ENCODE measurements around the gene AZIN2. TPM values are rescaled to one million over a fixed set of nuclear protein-coding genes. Genes with fewer than 3 reads are reported as not detected.
"Not testable (repeated sequence)": the region's sequence is repeated elsewhere in the genome, so short reads cannot be mapped to it uniquely, and the experiment has no call there.

AZIN2 gene
- total and polyA plus RNA-seq, 2 donors = 3.1 to 9.6 TPM

DNA sequence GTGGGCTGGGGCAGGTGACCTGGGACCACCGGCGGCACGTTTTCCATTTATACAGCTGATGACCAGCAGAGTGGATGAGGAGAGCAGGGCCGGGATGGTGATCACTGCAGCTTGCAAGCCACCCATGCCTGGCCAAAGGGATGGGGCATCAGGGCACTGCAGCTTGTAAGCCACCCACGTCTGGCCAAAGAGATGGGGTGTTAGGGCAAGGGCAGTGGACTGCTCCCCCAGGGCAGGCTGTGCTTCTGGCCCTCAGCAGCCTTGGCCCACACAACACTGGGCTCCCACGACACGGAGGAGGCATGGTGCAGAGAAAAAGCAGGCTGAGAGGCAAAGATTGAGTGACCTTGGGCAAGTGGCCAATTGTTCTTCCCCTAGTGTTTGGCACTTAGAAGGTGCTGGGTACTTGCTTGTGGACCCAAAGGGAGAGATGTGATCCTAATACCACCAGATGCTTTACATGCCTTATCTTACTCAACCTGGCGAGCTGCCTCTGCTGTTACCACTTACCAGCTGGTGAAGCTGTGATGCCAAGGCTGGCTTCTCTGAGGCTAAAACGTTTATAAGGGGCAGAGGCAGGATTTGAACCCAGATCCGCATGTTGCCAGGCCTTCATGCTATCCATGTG is 52.6 kb downstream of the AZIN2 start:
- H3K4me1 ChIP-seq (ENCODE audit: insufficient read depth) = no peaks in the 10 kb centered on the region
- no peak for DNase-seq (ENCODE audit: extremely low spot score)
- 78% methylated on average over 10 of the region's 10 CpGs for WGBS
- no peak overlapping the region for H3K27ac ChIP-seq (ENCODE audit: low read depth)
- no peak overlapping the region for H3K4me3 ChIP-seq (ENCODE audit: low read depth, low read length)
- no peaks in the 10 kb centered on the region for H3K36me3 ChIP-seq (ENCODE audit: insufficient read depth)

DNA sequence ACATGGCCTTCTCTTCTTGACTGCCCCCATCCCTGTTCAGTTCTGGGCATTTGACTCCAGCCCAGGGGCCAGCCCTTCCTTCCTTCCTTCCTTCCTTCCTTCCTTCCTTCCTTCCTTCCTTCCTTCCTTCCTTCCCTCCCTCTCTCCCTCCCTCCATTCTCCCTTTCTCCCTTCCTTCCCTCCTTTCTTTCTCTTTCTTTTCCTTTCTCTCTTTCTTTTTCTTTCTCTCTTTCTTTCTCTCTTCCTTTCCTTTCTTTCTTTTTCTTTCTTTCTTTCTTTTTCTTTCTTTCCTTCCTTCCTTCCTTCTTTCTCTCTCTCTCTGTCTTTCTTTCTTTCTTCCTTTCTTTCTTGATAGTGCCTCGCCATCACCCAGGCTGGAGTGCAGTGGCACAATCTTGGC is 55.1 kb downstream of the AZIN2 start:
- not testable (repeated sequence) for H3K27ac ChIP-seq (ENCODE audit: low read depth); DNase-seq (ENCODE audit: extremely low spot score); H3K4me3 ChIP-seq (ENCODE audit: low read depth, low read length); H3K4me1 ChIP-seq (ENCODE audit: insufficient read depth); H3K36me3 ChIP-seq (ENCODE audit: insufficient read depth)
- 97% methylated on average over 1 of the region's 1 CpG for WGBS

DNA sequence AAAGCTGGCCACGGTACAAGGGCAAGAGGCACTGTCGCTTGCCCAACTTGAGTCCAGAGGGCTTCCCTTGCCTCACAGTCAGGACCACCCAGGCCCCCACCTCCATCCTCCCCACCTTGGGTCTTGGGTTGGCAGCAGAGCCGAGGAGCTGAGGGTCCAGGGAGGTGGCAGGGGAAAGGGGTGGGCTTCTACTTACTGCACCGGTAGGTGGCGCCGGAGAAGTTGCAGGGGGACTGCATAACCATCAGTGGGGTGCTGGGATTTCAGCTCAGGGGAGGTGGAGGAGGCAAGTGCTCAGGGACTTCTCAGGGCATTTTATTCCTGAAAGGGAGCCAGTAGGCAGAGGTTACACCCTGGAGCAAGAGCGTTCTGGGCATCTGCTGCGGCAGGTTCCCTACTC is 56.8 kb downstream of the AZIN2 start:
- Histone ChIP-seq H3K4me3 (ENCODE audit: low read depth, low read length) (no peak overlapping the region), H3K4me1 (ENCODE audit: insufficient read depth) (no peaks in the 10 kb centered on the region), H3K27ac (ENCODE audit: low read depth) (no peak overlapping the region), H3K36me3 (ENCODE audit: insufficient read depth) (no peaks in the 10 kb centered on the region)
- 37% methylated on average over 8 of the region's 8 CpGs for WGBS
- DNase-seq (ENCODE audit: extremely low spot score) = no peak

GRCh38 chr1:33140153-33141149 is 59.5 kb downstream of the AZIN2 start:
- WGBS = 48% methylated on average over 9 of the region's 9 CpGs

GRCh38 chr1:33141216-33141615 is 60.3 kb downstream of the AZIN2 start:
- H3K27ac ChIP-seq (ENCODE audit: low read depth) = no peak overlapping the region
- WGBS = 84% methylated on average over 2 of the region's 2 CpGs
- no peak for DNase-seq (ENCODE audit: extremely low spot score)
- no peaks in the 10 kb centered on the region for H3K4me1 ChIP-seq (ENCODE audit: insufficient read depth)
- H3K36me3 ChIP-seq (ENCODE audit: insufficient read depth) = peaks cover 3% of the 10 kb centered on the region
- H3K4me3 ChIP-seq (ENCODE audit: low read depth, low read length) = no peak overlapping the region

More at GRCh38 chr1:33140153-33141149, 59.5 kb downstream of the AZIN2 start:
- no peak for DNase-seq (ENCODE audit: extremely low spot score)
- Histone ChIP-seq H3K4me3 (ENCODE audit: low read depth, low read length) (no peak overlapping the region), H3K27ac (ENCODE audit: low read depth) (no peak overlapping the region), H3K4me1 (ENCODE audit: insufficient read depth) (no peaks in the 10 kb centered on the region), H3K36me3 (ENCODE audit: insufficient read depth) (peaks cover under 1% of the 10 kb centered on the region)

GRCh38 chr1:33141781-33142180 is 60.8 kb downstream of the AZIN2 start:
- Histone ChIP-seq H3K4me1 (ENCODE audit: insufficient read depth) (no peaks in the 10 kb centered on the region), H3K36me3 (ENCODE audit: insufficient read depth) (peaks cover 3% of the 10 kb centered on the region), H3K4me3 (ENCODE audit: low read depth, low read length) (no peak overlapping the region), H3K27ac (ENCODE audit: low read depth) (no peak overlapping the region)
- WGBS = 64% methylated on average over 3 of the region's 3 CpGs
- DNase-seq (ENCODE audit: extremely low spot score) = no peak

DNA sequence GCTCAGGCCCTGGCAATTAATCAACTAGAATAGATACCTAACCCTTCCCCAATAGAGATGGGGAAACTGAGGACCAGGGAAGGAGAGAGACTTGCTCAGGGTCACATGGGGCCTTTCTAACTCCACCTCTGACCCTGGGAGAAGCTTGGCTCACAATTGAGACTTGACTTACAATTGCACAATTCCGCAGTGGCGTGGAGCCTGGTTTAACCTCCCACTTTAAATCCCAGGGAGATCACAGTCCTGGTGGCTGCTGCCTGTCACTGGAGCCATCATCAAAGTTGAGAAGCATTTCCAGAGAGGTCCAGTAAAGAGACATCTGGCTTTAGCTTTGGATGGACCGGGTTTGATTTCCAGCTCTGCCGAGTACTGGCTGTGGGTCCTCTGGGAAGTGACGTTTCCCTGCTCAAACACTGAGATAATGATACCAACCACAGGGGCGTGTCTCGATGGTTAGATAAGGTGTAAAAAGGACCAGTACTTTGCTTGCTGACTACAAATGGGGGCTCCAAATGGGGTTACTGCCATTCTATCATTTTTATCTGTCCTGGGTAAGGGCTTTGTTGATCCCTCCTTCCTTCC is 61.6 kb downstream of the AZIN2 start:
- no peak overlapping the region for H3K27ac ChIP-seq (ENCODE audit: low read depth)
- no peaks in the 10 kb centered on the region for H3K4me1 ChIP-seq (ENCODE audit: insufficient read depth)
- H3K4me3 ChIP-seq (ENCODE audit: low read depth, low read length) = no peak overlapping the region
- H3K36me3 ChIP-seq (ENCODE audit: insufficient read depth) = peaks cover 3% of the 10 kb centered on the region
- DNase-seq (ENCODE audit: extremely low spot score) = no peak
- WGBS = 56% methylated on average over 7 of the region's 7 CpGs

GRCh38 chr1:33143176-33143575 is 62.2 kb downstream of the AZIN2 start:
- no peak overlapping the region for H3K4me3 ChIP-seq (ENCODE audit: low read depth, low read length)
- 27% methylated on average over 4 of the region's 4 CpGs for WGBS
- no peaks in the 10 kb centered on the region for H3K4me1 ChIP-seq (ENCODE audit: insufficient read depth)
- no peak overlapping the region for H3K27ac ChIP-seq (ENCODE audit: low read depth)
- DNase-seq (ENCODE audit: extremely low spot score) = no peak
- peaks cover 3% of the 10 kb centered on the region for H3K36me3 ChIP-seq (ENCODE audit: insufficient read depth)

DNA sequence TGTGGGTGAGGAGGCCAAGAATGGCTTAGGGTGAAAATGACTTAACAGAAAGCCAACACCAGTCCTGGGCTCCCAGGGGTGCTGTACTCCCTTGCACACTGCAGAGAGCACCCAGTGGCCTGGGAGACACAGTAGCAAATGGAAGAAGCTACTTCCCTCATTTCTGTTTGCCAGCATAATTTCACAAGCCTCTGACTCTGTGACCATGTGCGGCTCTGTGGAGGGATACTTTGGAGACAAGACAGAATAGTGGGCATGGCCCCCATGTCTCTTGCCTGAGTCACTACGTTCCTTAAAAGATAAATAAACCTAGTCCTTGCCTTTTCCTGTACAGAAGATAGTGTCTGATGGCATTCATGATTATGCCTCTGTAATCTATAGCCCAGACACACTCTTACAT is 62.7 kb downstream of the AZIN2 start:
- WGBS = 38% methylated on average over 2 of the region's 2 CpGs
- H3K27ac ChIP-seq (ENCODE audit: low read depth) = no peak overlapping the region
- H3K4me1 ChIP-seq (ENCODE audit: insufficient read depth) = no peaks in the 10 kb centered on the region
- no peak overlapping the region for H3K4me3 ChIP-seq (ENCODE audit: low read depth, low read length)
- DNase-seq (ENCODE audit: extremely low spot score) = no peak
- H3K36me3 ChIP-seq (ENCODE audit: insufficient read depth) = peaks cover 3% of the 10 kb centered on the region

DNA sequence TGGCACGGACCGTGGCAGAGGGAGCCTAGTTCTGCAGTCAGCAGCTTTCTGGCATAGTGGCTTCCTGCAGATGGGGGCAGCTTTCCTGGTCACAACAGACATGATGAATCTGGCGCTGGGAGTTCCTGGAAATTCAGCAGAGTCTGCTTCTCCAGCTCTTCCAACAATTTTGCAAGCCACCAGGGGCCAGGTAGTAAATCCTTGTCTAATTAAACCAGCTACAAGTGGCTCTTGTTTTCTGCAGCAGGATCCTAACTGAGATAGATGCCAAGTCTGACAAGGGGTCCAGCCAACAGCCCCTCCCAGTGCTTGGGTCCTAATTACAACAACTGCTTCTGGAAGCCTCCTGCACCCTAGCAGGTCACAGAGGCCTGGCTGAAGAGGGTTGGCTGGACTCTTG is 65.0 kb downstream of the AZIN2 start:
- peaks cover 3% of the 10 kb centered on the region for H3K36me3 ChIP-seq (ENCODE audit: insufficient read depth)
- H3K4me1 ChIP-seq (ENCODE audit: insufficient read depth) = no peaks in the 10 kb centered on the region
- H3K4me3 ChIP-seq (ENCODE audit: low read depth, low read length) = no peak overlapping the region
- no peak overlapping the region for H3K27ac ChIP-seq (ENCODE audit: low read depth)
- 83% methylated on average over 3 of the region's 3 CpGs for WGBS
- DNase-seq (ENCODE audit: extremely low spot score) = no peak

- peaks cover 3% of the 10 kb centered on the region for H3K36me3 ChIP-seq (ENCODE audit: insufficient read depth)
- no peak overlapping the region for H3K27ac ChIP-seq (ENCODE audit: low read depth)
- 96% methylated on average over 30 of the region's 30 CpGs for WGBS
- no peak overlapping the region for H3K4me3 ChIP-seq (ENCODE audit: low read depth, low read length)
- DNase-seq (ENCODE audit: extremely low spot score) = no peak
- H3K4me1 ChIP-seq (ENCODE audit: insufficient read depth) = no peaks in the 10 kb centered on the region
Measured at GRCh38 chr1:33147275-33147996, 66.5 kb downstream of the AZIN2 start.

DNA sequence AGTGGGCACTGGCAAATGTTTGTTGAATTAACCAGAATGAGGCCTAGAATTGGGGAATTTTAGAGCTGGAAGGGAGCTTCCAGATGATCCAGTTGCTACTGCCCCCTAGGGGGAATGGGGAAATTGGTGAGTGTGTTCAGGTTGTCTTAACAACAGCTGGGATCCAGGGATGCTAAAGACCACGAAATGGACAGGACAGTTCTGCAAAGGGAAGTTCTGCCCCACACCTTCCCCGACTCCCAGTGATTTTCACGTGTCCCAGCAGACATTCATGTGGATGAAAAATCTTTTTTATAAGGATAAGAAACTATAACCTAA is 67.0 kb downstream of the AZIN2 start:
- 65% methylated on average over 3 of the region's 3 CpGs for WGBS
- no peak for DNase-seq (ENCODE audit: extremely low spot score)
- Histone ChIP-seq H3K36me3 (ENCODE audit: insufficient read depth) (peaks cover 3% of the 10 kb centered on the region), H3K4me1 (ENCODE audit: insufficient read depth) (no peaks in the 10 kb centered on the region), H3K27ac (ENCODE audit: low read depth) (no peak overlapping the region), H3K4me3 (ENCODE audit: low read depth, low read length) (no peak overlapping the region)

- 90% methylated on average over 3 of the region's 3 CpGs for WGBS
- H3K27ac ChIP-seq (ENCODE audit: low read depth) = no peak overlapping the region
- H3K4me3 ChIP-seq (ENCODE audit: low read depth, low read length) = no peak overlapping the region
- peaks cover 3% of the 10 kb centered on the region for H3K36me3 ChIP-seq (ENCODE audit: insufficient read depth)
- DNase-seq (ENCODE audit: extremely low spot score) = no peak
- H3K4me1 ChIP-seq (ENCODE audit: insufficient read depth) = no peaks in the 10 kb centered on the region
Measured at GRCh38 chr1:33148615-33149014, 67.7 kb downstream of the AZIN2 start.
